Stimulated activated CD8-positive, alpha-beta memory T cell treated with anti-CD3 and anti-CD28 coated beads, Interleukin-15, amount 100 ng/mL, for 1 hour (primary cell): ENCODE measurements around the gene CXCL1.

Experiments
- DNase-seq: peaks from one replicate; pipeline ENCODE4 v3.0.0-alpha.2; 2020; ENCODE audit warnings: low read depth

The CXCL1 gene

DNA sequence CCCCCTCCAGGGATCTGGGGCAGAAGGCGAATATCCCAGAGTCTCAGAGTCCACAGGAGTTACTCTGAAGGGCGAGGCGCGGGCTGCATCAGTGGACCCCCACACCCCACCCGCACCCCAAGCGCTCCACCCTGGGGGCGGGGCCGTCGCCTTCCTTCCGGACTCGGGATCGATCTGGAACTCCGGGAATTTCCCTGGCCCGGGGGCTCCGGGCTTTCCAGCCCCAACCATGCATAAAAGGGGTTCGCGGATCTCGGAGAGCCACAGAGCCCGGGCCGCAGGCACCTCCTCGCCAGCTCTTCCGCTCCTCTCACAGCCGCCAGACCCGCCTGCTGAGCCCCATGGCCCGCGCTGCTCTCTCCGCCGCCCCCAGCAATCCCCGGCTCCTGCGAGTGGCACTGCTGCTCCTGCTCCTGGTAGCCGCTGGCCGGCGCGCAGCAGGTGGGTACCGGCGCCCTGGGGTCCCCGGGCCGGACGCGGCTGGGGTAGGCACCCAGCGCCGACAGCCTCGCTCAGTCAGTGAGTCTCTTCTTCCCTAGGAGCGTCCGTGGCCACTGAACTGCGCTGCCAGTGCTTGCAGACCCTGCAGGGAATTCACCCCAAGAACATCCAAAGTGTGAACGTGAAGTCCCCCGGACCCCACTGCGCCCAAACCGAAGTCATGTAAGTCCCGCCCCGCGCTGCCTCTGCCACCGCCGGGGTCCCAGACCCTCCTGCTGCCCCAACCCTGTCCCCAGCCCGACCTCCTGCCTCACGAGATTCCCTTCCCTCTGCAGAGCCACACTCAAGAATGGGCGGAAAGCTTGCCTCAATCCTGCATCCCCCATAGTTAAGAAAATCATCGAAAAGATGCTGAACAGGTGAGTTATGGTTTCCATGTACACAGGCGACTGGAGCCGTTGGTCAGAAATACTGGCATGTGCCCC, at the start of gene CXCL1:
CXCL1 (plus strand) TSS at position 264 of the 926 bp plus-strand sequence; CDS start at position 342, 78 bp downstream.
- DNase-seq = no peak

GRCh38 chr4:73821325-73821724, 47.9 kb upstream of the CXCL1 start:
- no peak for DNase-seq

DNA sequence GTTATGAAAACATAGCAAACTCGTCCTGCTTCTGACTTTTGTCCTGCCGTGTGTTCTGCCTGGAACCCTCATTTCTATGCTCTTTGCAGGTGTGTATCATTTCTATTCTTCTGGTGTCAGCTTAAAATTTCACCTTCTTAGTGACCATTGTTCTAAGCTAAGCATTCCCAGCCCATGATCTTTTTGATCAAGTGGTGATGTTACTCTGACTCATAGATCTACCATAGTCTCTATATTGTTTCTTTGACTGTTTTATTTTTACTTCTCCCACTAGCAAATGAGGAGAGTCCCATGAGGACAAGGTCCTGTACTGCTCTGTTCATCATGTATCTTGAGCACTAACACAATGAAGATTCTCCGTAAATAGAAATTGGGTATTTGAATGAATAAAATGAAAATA, 46.8 kb upstream of the CXCL1 start:
- DNase-seq = no peak

DNA sequence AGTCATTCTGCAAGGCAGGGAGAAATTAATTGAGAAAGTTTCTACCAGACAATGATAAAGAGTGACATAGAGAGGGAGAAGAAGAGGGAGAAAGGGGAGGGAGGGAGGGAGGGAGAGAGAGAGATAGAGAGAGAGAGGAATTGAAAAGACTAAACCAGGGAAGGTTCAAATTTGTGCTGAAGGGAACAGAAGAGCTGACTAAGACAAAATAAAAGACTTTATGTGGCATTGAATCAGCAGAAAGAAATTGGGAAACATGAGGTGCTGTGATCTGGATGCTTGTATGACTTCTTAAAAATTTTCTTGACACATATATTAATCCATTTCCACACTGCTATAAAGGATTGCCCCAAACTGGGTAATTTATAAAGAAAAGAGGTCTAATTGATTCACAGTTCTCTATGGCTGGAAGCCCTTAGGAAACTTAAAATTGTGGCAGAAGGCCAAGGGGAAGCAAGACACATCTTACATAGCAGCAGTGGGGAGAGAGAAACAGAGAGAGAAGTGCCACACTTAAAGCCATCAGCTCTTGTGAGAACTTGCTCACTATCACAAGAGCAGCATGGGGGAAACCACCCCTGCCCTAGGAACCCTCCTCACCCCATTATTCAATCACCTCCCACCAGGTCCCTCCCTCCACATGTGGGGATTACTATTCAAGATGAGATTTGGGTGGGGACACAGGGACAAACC, 46.2 kb upstream of the CXCL1 start:
- DNase-seq = no peak

- no peak for DNase-seq
Measured at GRCh38 chr4:73823760-73824159, 45.4 kb upstream of the CXCL1 start.

GRCh38 chr4:73828956-73829355, 40.2 kb upstream of the CXCL1 start:
- no peak for DNase-seq

DNA sequence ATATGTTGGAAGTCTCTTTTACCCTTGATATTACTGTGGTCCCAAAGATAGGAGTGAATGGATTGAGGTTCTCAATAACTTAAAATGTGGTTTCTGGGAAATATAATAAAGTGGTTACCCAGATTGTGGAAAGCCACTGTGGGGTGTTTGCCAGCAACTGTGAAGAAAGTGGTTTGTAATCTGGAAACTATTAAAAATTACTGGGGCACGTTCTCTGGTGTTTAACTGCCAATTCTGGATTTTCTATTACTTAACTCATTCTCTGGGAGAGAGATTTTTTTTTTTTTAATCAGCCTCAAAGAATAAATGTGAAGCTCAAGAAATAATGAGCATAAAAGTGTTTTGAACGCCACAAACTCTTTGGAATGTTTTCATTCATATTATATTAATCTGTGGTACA, 37.6 kb upstream of the CXCL1 start:
- no peak for DNase-seq

DNA sequence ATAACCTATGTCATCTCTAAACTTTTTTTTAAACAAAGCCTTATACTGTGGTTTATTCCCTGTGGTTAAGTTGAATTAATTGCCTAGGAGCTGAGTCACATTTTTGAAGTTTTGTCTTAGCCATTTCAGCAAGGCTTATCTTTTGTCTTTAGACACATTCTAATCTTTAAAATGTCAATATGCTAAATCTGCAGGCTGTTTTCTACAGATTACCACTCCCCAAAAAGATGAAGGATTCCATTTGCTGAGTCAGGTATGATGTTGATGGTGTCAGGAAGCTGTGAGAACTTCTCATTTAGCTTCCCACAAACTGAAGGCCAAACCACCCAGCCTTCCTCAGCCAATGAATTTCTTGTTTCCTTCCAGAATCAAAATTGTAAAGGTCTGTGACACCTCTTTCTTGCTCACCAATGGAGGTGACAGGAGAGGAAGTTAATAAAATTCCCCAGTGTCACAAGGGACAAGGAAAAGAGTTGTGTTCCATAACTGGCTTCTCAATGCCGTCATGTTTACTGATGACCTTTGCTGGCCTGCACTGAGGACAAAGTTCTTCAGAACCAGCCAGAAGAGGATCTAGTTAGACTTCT, 36.4 kb upstream of the CXCL1 start:
- no peak for DNase-seq

GRCh38 chr4:73836373-73837279, 32.6 kb upstream of the CXCL1 start, which contains the start of gene CXCL6:
Gene CXCL6, plus strand, starts transcription at chr4:73836678. Its CDS starts 73 bp downstream, at chr4:73836751.
- no peak for DNase-seq

GRCh38 chr4:73839071-73839470, 30.1 kb upstream of the CXCL1 start:
- no peak for DNase-seq

DNA sequence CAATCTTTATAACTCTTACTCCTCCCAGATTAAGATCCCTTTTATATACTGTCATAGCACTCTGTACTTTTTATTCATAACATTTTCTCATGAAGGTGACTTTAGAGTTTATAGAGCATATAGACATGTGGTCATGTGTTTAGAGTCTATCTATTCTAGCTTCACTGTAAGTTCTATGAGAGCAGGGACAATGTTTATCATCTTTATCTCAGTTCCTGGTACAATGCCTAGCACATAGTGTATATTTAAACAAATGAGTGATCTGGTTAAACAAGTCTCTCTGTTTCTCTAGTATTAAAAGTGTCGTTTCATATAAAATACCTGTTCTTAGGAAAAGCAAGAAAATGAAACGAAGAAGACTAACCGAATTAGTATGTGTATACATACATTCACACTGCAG, 29.5 kb upstream of the CXCL1 start:
- no peak for DNase-seq

- no peak for DNase-seq
Measured at GRCh38 chr4:73841243-73841925, 27.8 kb upstream of the CXCL1 start.

DNA sequence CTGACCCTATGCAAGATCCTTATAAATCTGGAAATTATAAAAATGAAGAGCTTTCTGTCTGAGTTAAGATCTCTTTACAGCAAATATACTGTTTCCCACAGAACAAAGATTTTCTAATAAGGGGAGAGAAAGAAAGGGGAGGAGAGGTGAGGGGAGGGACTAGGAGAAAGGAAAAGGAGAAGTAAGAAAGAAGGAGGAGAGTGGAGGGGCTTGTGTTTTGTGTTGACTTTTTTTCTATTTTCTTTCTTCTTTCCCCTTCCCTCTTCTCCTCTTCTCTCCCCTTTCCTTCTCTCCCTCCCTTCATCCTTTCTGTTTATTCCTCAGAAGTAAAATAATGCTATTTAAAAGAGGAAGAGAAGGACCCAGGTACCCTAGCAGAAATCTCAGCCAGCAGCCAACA, 26.5 kb upstream of the CXCL1 start:
- DNase-seq = no peak

DNA sequence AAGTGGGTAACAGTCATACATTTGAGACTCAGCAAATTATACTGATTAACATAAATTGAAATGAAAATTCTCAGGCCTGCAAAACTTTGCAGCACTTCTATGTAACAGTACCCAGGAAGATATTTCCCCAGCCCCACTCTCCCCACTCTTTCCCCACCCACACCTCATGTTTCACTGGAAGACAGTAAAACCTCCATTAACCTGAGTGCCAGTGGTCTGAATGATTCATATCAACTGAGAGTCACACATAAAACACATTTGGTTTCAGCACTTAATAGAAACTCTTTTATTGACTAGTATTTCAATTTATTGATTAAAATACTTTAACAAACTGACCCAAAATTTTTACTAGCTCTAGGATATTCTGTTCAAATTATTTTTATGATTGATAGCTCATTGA, 25.8 kb upstream of the CXCL1 start:
- DNase-seq = no peak

GRCh38 chr4:73844345-73844744, 24.8 kb upstream of the CXCL1 start:
- no peak for DNase-seq

GRCh38 chr4:73844806-73845205, 24.4 kb upstream of the CXCL1 start:
- no peak for DNase-seq

GRCh38 chr4:73847526-73848182, 21.5 kb upstream of the CXCL1 start:
- no peak for DNase-seq

GRCh38 chr4:73848183-73848777, 20.9 kb upstream of the CXCL1 start:
- no peak for DNase-seq

DNA sequence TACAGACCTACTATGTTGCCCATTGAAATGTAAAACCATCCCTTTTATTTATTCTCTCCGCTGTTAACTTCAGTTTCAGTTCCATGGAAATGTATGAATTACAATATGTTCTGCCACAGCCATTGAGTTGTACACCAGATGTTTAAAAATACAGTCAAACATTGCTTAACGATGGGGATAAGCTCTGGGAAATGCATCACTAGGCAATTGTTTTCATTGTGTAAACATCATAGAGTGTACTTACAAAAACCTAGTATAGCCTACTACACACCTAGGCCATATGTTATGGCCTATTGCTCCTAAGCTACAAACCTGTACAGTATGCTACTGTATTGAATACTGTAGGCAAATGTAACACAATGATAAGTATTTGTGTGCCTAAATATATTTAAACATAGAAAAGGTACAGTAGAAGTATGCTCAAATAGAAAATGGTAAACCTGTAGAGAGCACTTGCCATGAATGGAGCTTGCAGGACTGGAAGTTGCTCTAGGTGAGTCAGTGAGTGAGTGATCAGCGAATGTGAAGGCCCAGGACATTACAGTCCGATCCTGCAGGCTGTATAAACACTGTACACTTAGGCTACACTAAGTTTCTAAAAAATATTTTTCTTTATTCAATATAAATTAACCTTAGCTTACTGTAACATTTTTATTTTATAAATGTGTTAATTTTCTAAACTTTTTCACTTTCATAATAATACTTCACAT, 18.8 kb upstream of the CXCL1 start:
- DNase-seq = no peak

GRCh38 chr4:73851293-73851692, 17.9 kb upstream of the CXCL1 start:
- DNase-seq = no peak
